Adrenal gland (tissue), 5 donors: ENCODE measurements around the gene CTDSP1.

Source experiments
- CTCF ChIP-seq, 6 experiments: fragments of 450-650 bp in 4 of 6; fragments of 200-600 bp in 2 of 6; sonication (generic) in 1 of 6; IDR thresholded peaks; 1 replicate in 5 of 6; 2 replicates in 1 of 6; pipeline versions ENCODE4 v1.5.1 to v1.8.0; 2016 to 2021; ENCODE audit warnings: antibody characterized with exemption in 6 of 6, mild to moderate bottlenecking in 2 of 6, moderate library complexity in 1 of 6
- POLR2A ChIP-seq, 2 donors: fragments of 450-650 bp; IDR thresholded peaks; one replicate each; pipeline ENCODE4 v1.6.1; 2017; ENCODE audit warnings: antibody characterized with exemption in 2 of 2, mild to moderate bottlenecking in 2 of 2, moderate library complexity in 1 of 2
- donor health status: DM: no; HTN: no; CAD: no.

GRCh38 chr2:218406949-218407618, 7.4 kb downstream of the CTDSP1 start:
- TF ChIP-seq CTCF (IDR thresholded peaks at IDR 0.05) (no peak), POLR2A (IDR thresholded peaks at IDR 0.05) (no peak)
